PC-9 (cell line): ENCODE data around the gene PRDM16. TPM values are rescaled to one million over a fixed set of nuclear protein-coding genes. Genes with fewer than 3 reads are reported as not detected.

ENCODE experiments used
- BruUV-seq: library from RNA; stranded (reverse); fragments of 400-500 nt; replicated peaks from 2 replicates; lab custom pipeline; 2021; lab: Mats Ljungman, UMichigan
- CTCF ChIA-PET: fragments of 300-600 bp; sonication (Branson Sonifier 250); formaldehyde crosslinking; loops from one replicate; lab custom pipeline; 2022; ENCODE audit warnings: antibody characterized with exemption; lab: Charles Lee
- POLR2A ChIA-PET: fragments of 300-600 bp; sonication (Branson Sonifier 250); formaldehyde crosslinking; loops from one replicate; lab custom pipeline; 2022; ENCODE audit warnings: antibody characterized with exemption; ENCODE audit not compliant: unreplicated experiment; lab: Charles Lee
- DNase-seq, 2 experiments: peaks; one replicate each; pipeline versions ENCODE4 v3.0.0 to v3.0.0-alpha.2; 2015 to 2022; ENCODE audit warnings: mixed read lengths in 1 of 2
- H2AFZ ChIP-seq: fragments of 200-600 bp; sonication (generic); 2 replicates; pipeline ENCODE4 v1.8.1; 2017; ENCODE audit warnings: antibody characterized with exemption
- H3F3A ChIP-seq: fragments of 200-600 bp; sonication (generic); 2 replicates; pipeline ENCODE4 v1.8.1; 2017; ENCODE audit warnings: antibody characterized with exemption, mild to moderate bottlenecking, low read depth; ENCODE audit not compliant: insufficient read depth
- H3K27ac ChIP-seq: fragments of 200-600 bp; sonication (generic); 2 replicates; pipeline ENCODE4 v1.6.1; 2016; ENCODE audit warnings: mixed run types
- H3K27me3 ChIP-seq: fragments of 200-600 bp; sonication (generic); 2 replicates; pipeline ENCODE4 v1.6.1; 2016; ENCODE audit warnings: low read depth, mixed run types; ENCODE audit not compliant: insufficient read depth
- H3K36me3 ChIP-seq: fragments of 200-600 bp; sonication (generic); 2 replicates; pipeline ENCODE4 v1.6.1; 2016; ENCODE audit warnings: low read depth, mixed run types
- H3K4me1 ChIP-seq: fragments of 200-600 bp; sonication (generic); replicated peaks from 2 replicates; pipeline ENCODE4 v1.6.1; 2016; ENCODE audit warnings: mixed run types; ENCODE audit not compliant: insufficient read depth
- H3K4me2 ChIP-seq: fragments of 200-600 bp; sonication (generic); 2 replicates; pipeline ENCODE4 v1.6.1; 2017; ENCODE audit warnings: mixed run types
- H3K4me3 ChIP-seq: fragments of 200-600 bp; sonication (generic); 2 replicates; pipeline ENCODE4 v1.6.1; 2016; ENCODE audit warnings: mixed run types
- H3K79me2 ChIP-seq: fragments of 200-600 bp; sonication (generic); 2 replicates; pipeline ENCODE4 v1.6.1; 2017; ENCODE audit warnings: low read depth, mixed run types
- H3K9me2 ChIP-seq: fragments of 200-600 bp; sonication (generic); 2 replicates; pipeline ENCODE4 v1.8.1; 2017; ENCODE audit warnings: mild to moderate bottlenecking; ENCODE audit not compliant: insufficient read depth
- H3K9me3 ChIP-seq: fragments of 200-600 bp; sonication (generic); 2 replicates; pipeline ENCODE4 v1.8.1; 2016; ENCODE audit warnings: low read depth; ENCODE audit not compliant: insufficient read depth
- H4K20me1 ChIP-seq: fragments of 200-600 bp; sonication (generic); 2 replicates; pipeline ENCODE4 v1.8.1; 2017; ENCODE audit not compliant: insufficient read depth
- CTCF ChIP-seq: fragments of 200-600 bp; sonication (generic); conservative IDR thresholded peaks from 2 replicates; pipeline ENCODE4 v1.6.1; 2017; ENCODE audit warnings: mixed run types, antibody characterized with exemption, mild to moderate bottlenecking, moderate library complexity
- EZH2 ChIP-seq: fragments of 200-600 bp; sonication (generic); IDR thresholded peaks from 2 replicates; pipeline ENCODE4 v1.8.0; 2017; ENCODE audit warnings: antibody characterized with exemption, low read depth
- intact Hi-C: fragments of 100-400 bp; cut with micrococcal nuclease; formaldehyde crosslinking; loops from one replicate; pipeline ENCODE4 v1.10.0; 2022; ENCODE audit not compliant: unreplicated experiment
- total RNA-seq: library from RNA; stranded (reverse); gene quantifications from 2 replicates; pipeline ENCODE4 v1.2.3, GENCODE V29; 2021

PRDM16 gene
- total RNA-seq, 1 experiment from 2014 or later: not detected

DNA sequence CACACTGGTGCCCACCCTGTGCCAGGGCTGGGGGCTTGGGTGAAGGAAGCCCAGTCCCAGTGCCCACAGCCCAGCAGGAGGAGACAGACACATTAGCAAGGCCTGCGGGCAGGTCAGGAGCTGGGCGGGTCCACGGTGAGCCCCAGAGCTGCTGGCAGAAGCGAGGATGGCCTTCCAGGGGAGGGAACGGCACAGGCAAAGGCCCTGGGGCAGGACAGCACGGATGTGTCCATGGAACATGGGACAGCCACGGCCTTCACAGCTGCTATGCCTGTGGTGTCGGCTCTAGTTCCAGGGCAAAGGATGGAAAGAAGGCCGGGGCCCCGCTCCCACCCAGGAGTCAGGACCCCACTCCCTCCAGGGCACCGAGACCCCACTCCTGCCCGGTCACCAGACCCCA, 220.5 kb downstream of the PRDM16 start:
- CTCF ChIA-PET: no interaction called here
- no peaks in the 10 kb centered on the region for H3K9me2 ChIP-seq
- H3K27ac ChIP-seq: no peak overlapping the region
- intact Hi-C loops: no loop called here
- H4K20me1 ChIP-seq: no peaks in the 10 kb centered on the region
- H3K79me2 ChIP-seq: no peaks in the 10 kb centered on the region
- H3K4me1 ChIP-seq: 0 out of 2 replicates have a peak, but pooled peaks cover 6% of the 10 kb centered on the region
- no peak overlapping the region for H3K4me3 ChIP-seq
- H3K27me3 ChIP-seq: peaks cover 94% of the 10 kb centered on the region
- DNase-seq: no peak
- H3K9me3 ChIP-seq: no peaks in the 10 kb centered on the region
- POLR2A ChIA-PET: no interaction called here
- no peaks in the 10 kb centered on the region for H3K36me3 ChIP-seq
- no peak overlapping the region for H3K4me2 ChIP-seq
- no peaks in the 10 kb centered on the region for H3F3A ChIP-seq
- no TSS peak for BruUV-seq
- TF ChIP-seq EZH2: no peak
- TF ChIP-seq CTCF: no peak
- no peak overlapping the region for H2AFZ ChIP-seq

GRCh38 chr1:3290438-3290837, 221.4 kb downstream of the PRDM16 start:
- no peak for DNase-seq
- ChIA-PET CTCF (no interaction called here), POLR2A (interaction anchor here (0.6 kb wide), 1 partner anchor 331 kb away, joined by 3 read pairs; no protein-coding TSS in a partner anchor)
- Histone ChIP-seq H3F3A (no peaks in the 10 kb centered on the region), H3K9me2 (no peaks in the 10 kb centered on the region), H4K20me1 (no peaks in the 10 kb centered on the region), H3K4me1 (0 out of 2 replicates have a peak, but pooled peaks cover 6% of the 10 kb centered on the region), H3K4me3 (no peak overlapping the region), H2AFZ (no peak overlapping the region), H3K36me3 (no peaks in the 10 kb centered on the region), H3K27ac (no peak overlapping the region), H3K4me2 (no peak overlapping the region), H3K27me3 (peaks cover 94% of the 10 kb centered on the region), H3K9me3 (no peaks in the 10 kb centered on the region), H3K79me2 (no peaks in the 10 kb centered on the region)
- intact Hi-C loops: no loop called here
- BruUV-seq: no TSS peak
- TF ChIP-seq CTCF: no peak
- no peak for TF ChIP-seq EZH2

DNA sequence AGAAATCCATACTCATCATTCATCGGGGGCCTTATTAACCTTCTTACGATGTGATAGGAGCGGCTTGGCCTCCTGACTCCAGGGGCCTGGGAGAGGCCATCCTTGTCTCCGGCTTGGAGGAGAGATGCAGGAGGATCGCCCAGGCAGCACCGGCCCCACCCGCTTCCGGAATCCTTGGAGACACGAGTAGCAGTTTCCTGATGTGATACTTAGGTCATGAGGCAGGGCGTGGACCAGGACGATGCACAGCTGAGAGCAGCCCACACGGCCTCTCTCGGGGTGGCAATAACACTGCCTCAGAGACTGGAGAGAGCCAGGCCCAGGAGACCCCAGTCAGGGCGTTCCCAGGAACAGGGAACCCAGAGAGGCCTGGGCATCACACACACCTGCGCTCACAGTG, 221.9 kb downstream of the PRDM16 start:
- DNase-seq: no peak
- Histone ChIP-seq H3K9me3 (no peaks in the 10 kb centered on the region), H3F3A (no peaks in the 10 kb centered on the region), H3K27me3 (peaks cover 94% of the 10 kb centered on the region), H3K36me3 (no peaks in the 10 kb centered on the region), H3K4me2 (no peak overlapping the region), H4K20me1 (no peaks in the 10 kb centered on the region), H2AFZ (no peak overlapping the region), H3K9me2 (no peaks in the 10 kb centered on the region), H3K27ac (no peak overlapping the region), H3K4me3 (no peak overlapping the region), H3K79me2 (no peaks in the 10 kb centered on the region), H3K4me1 (0 out of 2 replicates have a peak, but pooled peaks cover 6% of the 10 kb centered on the region)
- POLR2A ChIA-PET: no interaction called here
- intact Hi-C loops: no loop called here
- TF ChIP-seq EZH2 (no peak), CTCF (no peak)
- CTCF ChIA-PET: no interaction called here
- no TSS peak for BruUV-seq
